Neutrophil (primary cell): ENCODE results near the gene YES1.
"Not testable (repeated sequence)": the region's sequence is repeated elsewhere in the genome, so short reads cannot be mapped to it uniquely, and the experiment has no call there.

Experiments
- H3K27ac ChIP-seq: fragments of 200-600 bp; sonication (generic); 2 replicates; pipeline ENCODE4 v1.5.1; 2016; ENCODE audit warnings: mild to moderate bottlenecking, moderate library complexity
- H3K27me3 ChIP-seq: fragments of 200-600 bp; sonication (generic); 2 replicates; pipeline ENCODE4 v1.6.0; 2016; ENCODE audit warnings: mild to moderate bottlenecking
- H3K36me3 ChIP-seq: fragments of 200-600 bp; sonication (generic); 2 replicates; pipeline ENCODE4 v1.5.1; 2017
- H3K4me1 ChIP-seq, 2 experiments: fragments of 200-600 bp in 1 of 2; sonication (generic) in 1 of 2; 1 replicate in 1 of 2; 2 replicates in 1 of 2; pipeline versions ENCODE4 v1.5.1 to v1.6.1; 2013 to 2016; ENCODE audit warnings: low read depth in 1 of 2, low read length in 1 of 2, mild to moderate bottlenecking in 1 of 2, moderate library complexity in 1 of 2; ENCODE audit not compliant: control insufficient read depth in 1 of 2, insufficient read depth in 1 of 2
- H3K4me3 ChIP-seq, 2 experiments: fragments of 200-600 bp in 1 of 2; sonication (generic) in 1 of 2; 1 replicate in 1 of 2; 2 replicates in 1 of 2; pipeline ENCODE4 v1.5.1; 2013 to 2016; ENCODE audit warnings: low read depth in 1 of 2, low read length in 1 of 2, mild to moderate bottlenecking in 1 of 2, moderate library complexity in 1 of 2
- H3K9me3 ChIP-seq: fragments of 200-600 bp; sonication (generic); 2 replicates; pipeline ENCODE4 v1.5.1; 2016
- CTCF ChIP-seq: fragments of 200-600 bp; sonication (generic); IDR thresholded peaks from 2 replicates; pipeline ENCODE4 v1.5.1; 2016; ENCODE audit warnings: antibody characterized with exemption

Gene YES1

GRCh38 chr18:767084-767882 lies 44.8 kb downstream of the YES1 start:
- TF ChIP-seq CTCF = no peak
- Histone ChIP-seq H3K4me1 (no peaks in the 10 kb centered on the region), H3K27ac (no peak overlapping the region), H3K27me3 (peaks cover 12% of the 10 kb centered on the region), H3K36me3 (no peaks in the 10 kb centered on the region), H3K4me3 (no peak overlapping the region), H3K9me3 (no peaks in the 10 kb centered on the region)

- Histone ChIP-seq H3K27me3 (peaks cover 12% of the 10 kb centered on the region), H3K9me3 (no peaks in the 10 kb centered on the region), H3K36me3 (no peaks in the 10 kb centered on the region), H3K4me1 (no peaks in the 10 kb centered on the region), H3K27ac (no peak overlapping the region), H3K4me3 (no peak overlapping the region)
- TF ChIP-seq CTCF = no peak
Measured at GRCh38 chr18:766550-766860, 45.5 kb downstream of the YES1 start.

GRCh38 chr18:765764-766549 lies 46.1 kb downstream of the YES1 start:
- Histone ChIP-seq H3K27me3 (peaks cover 12% of the 10 kb centered on the region), H3K27ac (no peak overlapping the region), H3K4me1 (no peaks in the 10 kb centered on the region), H3K36me3 (no peaks in the 10 kb centered on the region), H3K9me3 (no peaks in the 10 kb centered on the region), H3K4me3 (no peak overlapping the region)
- TF ChIP-seq CTCF = no peak

- not testable (repeated sequence) for H3K9me3 ChIP-seq, H3K4me3 ChIP-seq, H3K36me3 ChIP-seq, H3K27ac ChIP-seq, H3K27me3 ChIP-seq, H3K4me1 ChIP-seq
Measured at GRCh38 chr18:759864-760263, 52.2 kb downstream of the YES1 start.

- no peak for TF ChIP-seq CTCF
Measured at GRCh38 chr18:755506-755905, 56.5 kb downstream of the YES1 start.

GRCh38 chr18:754656-755055 lies 57.4 kb downstream of the YES1 start:
- Histone ChIP-seq H3K36me3 (no peaks in the 10 kb centered on the region), H3K4me3 (no peak overlapping the region), H3K4me1 (no peaks in the 10 kb centered on the region), H3K27ac (no peak overlapping the region), H3K9me3 (no peaks in the 10 kb centered on the region), H3K27me3 (peaks cover 18% of the 10 kb centered on the region)
- no peak for TF ChIP-seq CTCF

More at GRCh38 chr18:755506-755905, 56.5 kb downstream of the YES1 start:
- no peak overlapping the region for H3K27ac ChIP-seq
- no peak overlapping the region for H3K4me3 ChIP-seq
- H3K27me3 ChIP-seq = peaks cover 12% of the 10 kb centered on the region
- no peaks in the 10 kb centered on the region for H3K9me3 ChIP-seq
- no peaks in the 10 kb centered on the region for H3K4me1 ChIP-seq
- H3K36me3 ChIP-seq = no peaks in the 10 kb centered on the region
